ENCODE data around the gene NEMF.
"Not testable (repeated sequence)": the region's sequence is repeated elsewhere in the genome, so short reads cannot be mapped to it uniquely, and the experiment has no call there.

The NEMF gene

GRCh38 chr14:49852301-49853157, at the start of gene NEMF:
Gene NEMF (minus strand): TSS chr14:49852788. CDS start chr14:49852753, 35 bp downstream.
- Mint-ChIP-seq H3K27me3 (no peaks in the 10 kb centered on the region), H3K4me3 (peak within 1 kb of the TSS; percentile 93 to 98), H3K9me3 (no peaks in the 10 kb centered on the region), H3K27ac (peak within 1 kb of the TSS; percentile 93 to 97), H3K4me1 (peaks cover 45% of the 10 kb centered on the region)
- DNase-seq: peak; percentile 82 to 84
- peak; percentile 90 for ATAC-seq

- ATAC-seq (no peak), DNase-seq (no peak)
- peaks cover 0 to 5% of the 10 kb centered on the region in 2 donors for H3K9me3 Mint-ChIP-seq
- no peaks in the 10 kb centered on the region for H3K27me3 Mint-ChIP-seq
- H3K4me1 Mint-ChIP-seq: peaks cover 42% of the 10 kb centered on the region
- no peak overlapping the region for H3K4me3 Mint-ChIP-seq
- H3K27ac Mint-ChIP-seq: no peak overlapping the region
Measured at GRCh38 chr14:49900973-49901372, 48.4 kb upstream of the NEMF start.

- ATAC-seq (no peak), DNase-seq (no peak)
- Mint-ChIP-seq H3K27me3 (no peaks in the 10 kb centered on the region), H3K4me1 (peaks cover 35% of the 10 kb centered on the region), H3K27ac (peak overlapping the region; percentile 3 to 99), H3K4me3 (peak overlapping the region; percentile 60 to 89), H3K9me3 (no peaks in the 10 kb centered on the region)
Measured at GRCh38 chr14:49898485-49898884, 45.9 kb upstream of the NEMF start.

GRCh38 chr14:49897965-49898364, 45.4 kb upstream of the NEMF start:
- no peak for DNase-seq
- Mint-ChIP-seq H3K27ac (peak overlapping the region; percentile 3 to 99), H3K4me1 (peaks cover 35% of the 10 kb centered on the region), H3K27me3 (no peaks in the 10 kb centered on the region), H3K9me3 (no peaks in the 10 kb centered on the region), H3K4me3 (peak overlapping the region; percentile 60 to 89)
- no peak for ATAC-seq

GRCh38 chr14:49897414-49897813, 44.8 kb upstream of the NEMF start:
- peak overlapping the region; percentile 99 for H3K27ac Mint-ChIP-seq
- H3K4me1 Mint-ChIP-seq: peaks cover 34% of the 10 kb centered on the region
- H3K9me3 Mint-ChIP-seq: no peaks in the 10 kb centered on the region
- DNase-seq: no peak
- H3K27me3 Mint-ChIP-seq: no peaks in the 10 kb centered on the region
- no peak for ATAC-seq
- H3K4me3 Mint-ChIP-seq: peak overlapping the region; percentile 91 to 98

GRCh38 chr14:49896966-49897365, 44.4 kb upstream of the NEMF start:
- Mint-ChIP-seq H3K9me3 (no peaks in the 10 kb centered on the region), H3K27ac (peak overlapping the region; percentile 99), H3K27me3 (no peaks in the 10 kb centered on the region), H3K4me3 (peak overlapping the region; percentile 91 to 98), H3K4me1 (peaks cover 30% of the 10 kb centered on the region)
- ATAC-seq (no peak), DNase-seq (no peak)

GRCh38 chr14:49896272-49896671, 43.7 kb upstream of the NEMF start:
- not testable (repeated sequence) for ATAC-seq, H3K9me3 Mint-ChIP-seq, H3K27me3 Mint-ChIP-seq, DNase-seq
- H3K27ac Mint-ChIP-seq: peak overlapping the region; percentile 99
- H3K4me1 Mint-ChIP-seq: peaks cover 33% of the 10 kb centered on the region
- peak overlapping the region; percentile 91 to 98 for H3K4me3 Mint-ChIP-seq

- no peak for ATAC-seq
- H3K9me3 Mint-ChIP-seq: no peaks in the 10 kb centered on the region
Measured at GRCh38 chr14:49895480-49895879, 42.9 kb upstream of the NEMF start.

GRCh38 chr14:49894214-49895107, 41.9 kb upstream of the NEMF start:
- Mint-ChIP-seq H3K4me3 (peak overlapping the region; percentile 91 to 98), H3K4me1 (peaks cover 31% of the 10 kb centered on the region), H3K27ac (peak overlapping the region; percentile 99)
- peak; percentile 47 for ATAC-seq
- not testable (repeated sequence) for DNase-seq, H3K9me3 Mint-ChIP-seq, H3K27me3 Mint-ChIP-seq

More at GRCh38 chr14:49895480-49895879, 42.9 kb upstream of the NEMF start:
- peaks cover 39% of the 10 kb centered on the region for H3K4me1 Mint-ChIP-seq
- peak overlapping the region; percentile 99 for H3K27ac Mint-ChIP-seq
- DNase-seq: no peak
- H3K27me3 Mint-ChIP-seq: no peaks in the 10 kb centered on the region
- H3K4me3 Mint-ChIP-seq: peak overlapping the region; percentile 91 to 98

GRCh38 chr14:49893309-49894213, 41.0 kb upstream of the NEMF start:
- peaks cover 22% of the 10 kb centered on the region for H3K4me1 Mint-ChIP-seq
- peak; percentile 93 to 96 for DNase-seq

GRCh38 chr14:49892636-49893308, 40.2 kb upstream of the NEMF start, which contains the start of gene ARF6:
Gene ARF6 (plus strand): TSS chr14:49893082. CDS start chr14:49893737, 655 bp downstream.
- H3K27ac Mint-ChIP-seq: peak within 1 kb of the TSS; percentile 99
- H3K9me3 Mint-ChIP-seq: no peaks in the 10 kb centered on the region
- no peaks in the 10 kb centered on the region for H3K27me3 Mint-ChIP-seq
- ATAC-seq (peak; percentile 83), DNase-seq (peak; percentile 98 to 99)
- peak within 1 kb of the TSS; percentile 91 to 98 for H3K4me3 Mint-ChIP-seq
- peaks cover 14% of the 10 kb centered on the region for H3K4me1 Mint-ChIP-seq

More at GRCh38 chr14:49893309-49894213, 41.0 kb upstream of the NEMF start:
- H3K27me3 Mint-ChIP-seq: no peaks in the 10 kb centered on the region
- ATAC-seq: peak; percentile 80
- peak overlapping the region; percentile 91 to 98 for H3K4me3 Mint-ChIP-seq
- H3K27ac Mint-ChIP-seq: peak overlapping the region; percentile 99
- no peaks in the 10 kb centered on the region for H3K9me3 Mint-ChIP-seq

GRCh38 chr14:49892301-49892635, 39.7 kb upstream of the NEMF start:
- ATAC-seq (peak; percentile 21), DNase-seq (peak; percentile 27 to 52)
- Mint-ChIP-seq H3K9me3 (no peaks in the 10 kb centered on the region), H3K4me3 (peak overlapping the region; percentile 91 to 98), H3K4me1 (peaks cover 13% of the 10 kb centered on the region), H3K27me3 (no peaks in the 10 kb centered on the region), H3K27ac (peak overlapping the region; percentile 99)

GRCh38 chr14:49888293-49888692, 35.7 kb upstream of the NEMF start:
- H3K9me3 Mint-ChIP-seq: no peaks in the 10 kb centered on the region
- no peak for DNase-seq
- no peak overlapping the region for H3K4me3 Mint-ChIP-seq
- no peak overlapping the region for H3K27ac Mint-ChIP-seq
- H3K4me1 Mint-ChIP-seq: peaks cover 20% of the 10 kb centered on the region
- no peaks in the 10 kb centered on the region for H3K27me3 Mint-ChIP-seq
- no peak for ATAC-seq

- peaks cover 23% of the 10 kb centered on the region for H3K4me1 Mint-ChIP-seq
- H3K9me3 Mint-ChIP-seq: no peaks in the 10 kb centered on the region
- H3K27ac Mint-ChIP-seq: peak overlapping the region in 1 of 2 donors; percentile 5
- DNase-seq (no peak), ATAC-seq (peak; percentile 33)
- peak overlapping the region; percentile 29 to 44 for H3K4me3 Mint-ChIP-seq
- H3K27me3 Mint-ChIP-seq: no peaks in the 10 kb centered on the region
Measured at GRCh38 chr14:49886523-49886922, 33.9 kb upstream of the NEMF start.

All from stimulated activated naive CD8-positive, alpha-beta T cell treated with anti-CD3 and anti-CD28 coated beads, Interleukin-15, amount 100 ng/mL, for 72 hours (primary cell).